IMR-90 (cell line): ENCODE results near the gene FBXO44. TPM values are rescaled to one million over a fixed set of nuclear protein-coding genes. Genes with fewer than 3 reads are reported as not detected.

Experiments used
- ATAC-seq: fragments of 200-7000 bp; cut with Tn5 transposase; 2 replicates; pipeline ENCODE4 v1.9.1; 2020; ENCODE audit warnings: low read depth, mild to moderate bottlenecking, moderate library complexity
- BruUV-seq: library from RNA; stranded (reverse); fragments of 400-500 nt; replicated peaks from 2 replicates; lab custom pipeline; 2021; lab: Mats Ljungman, UMichigan
- CTCF ChIA-PET: fragments of 300-600 bp; formaldehyde crosslinking; extraction: SDS; loops from one replicate; lab custom pipeline; 2021; ENCODE audit warnings: antibody characterized with exemption; lab: Yijun Ruan, JAX
- POLR2A ChIA-PET: fragments of 300-600 bp; sonication (Branson Sonifier 250); formaldehyde crosslinking; loops from one replicate; lab custom pipeline; 2022; ENCODE audit warnings: antibody characterized with exemption; ENCODE audit not compliant: unreplicated experiment; lab: Charles Lee
- DNase-seq: peaks from one replicate; pipeline ENCODE4 v3.0.0; 2013
- H2AFZ ChIP-seq: replicated peaks from 2 replicates; pipeline ENCODE3; 2013; ENCODE audit warnings: low read length, mild to moderate bottlenecking; ENCODE audit not compliant: poor library complexity
- H2AK5ac ChIP-seq: 2 replicates; pipeline ENCODE4 v1.6.1; 2013; ENCODE audit warnings: low read depth, low read length, inconsistent platforms
- H2AK9ac ChIP-seq: replicated peaks from 2 replicates; pipeline ENCODE3; 2013; ENCODE audit warnings: mild to moderate bottlenecking, low read depth, low read length, moderate library complexity; ENCODE audit not compliant: poor library complexity
- H2BK120ac ChIP-seq: 2 replicates; pipeline ENCODE4 v1.6.1; 2013; ENCODE audit warnings: low read depth, low read length, inconsistent platforms
- H2BK15ac ChIP-seq: 3 replicates; pipeline ENCODE4 v1.6.1; 2013; ENCODE audit warnings: low read depth, low read length, inconsistent platforms
- H2BK20ac ChIP-seq: 2 replicates; pipeline ENCODE4 v1.6.1; 2013; ENCODE audit warnings: low read depth, mild to moderate bottlenecking, inconsistent platforms, low read length, moderate library complexity
- H2BK5ac ChIP-seq: 2 replicates; pipeline ENCODE4 v1.6.1; 2013; ENCODE audit warnings: mild to moderate bottlenecking, low read depth, low read length, inconsistent platforms; ENCODE audit not compliant: poor library complexity, severe bottlenecking
- H3K14ac ChIP-seq: replicated peaks from 2 replicates; pipeline ENCODE4 v1.6.1; 2013; ENCODE audit warnings: low read depth, low read length, inconsistent platforms
- H3K18ac ChIP-seq: 2 replicates; pipeline ENCODE4 v1.6.1; 2013; ENCODE audit warnings: low read depth, low read length, control low read depth
- H3K23ac ChIP-seq: 2 replicates; pipeline ENCODE4 v1.6.1; 2013; ENCODE audit warnings: low read depth, low read length, inconsistent platforms
- H3K27ac ChIP-seq: 2 replicates; pipeline ENCODE4 v1.5.1; 2013; ENCODE audit warnings: mild to moderate bottlenecking, control low read depth, low read length; ENCODE audit not compliant: insufficient read depth
- H3K27me3 ChIP-seq: 2 replicates; pipeline ENCODE4 v1.6.1; 2013; ENCODE audit warnings: low read length; ENCODE audit not compliant: control insufficient read depth, insufficient read depth
- H3K36me3 ChIP-seq: 2 replicates; pipeline ENCODE4 v1.6.1; 2013; ENCODE audit warnings: low read length, mixed read lengths; ENCODE audit not compliant: control insufficient read depth, insufficient read depth
- H3K4ac ChIP-seq: 2 replicates; pipeline ENCODE4 v1.6.1; 2013; ENCODE audit warnings: low read depth, low read length, inconsistent platforms
- H3K4me1 ChIP-seq: 2 replicates; pipeline ENCODE4 v1.6.1; 2013; ENCODE audit warnings: low read length, mixed read lengths; ENCODE audit not compliant: control insufficient read depth, insufficient read depth
- H3K4me2 ChIP-seq: 2 replicates; pipeline ENCODE4 v1.6.1; 2013; ENCODE audit warnings: low read depth, mild to moderate bottlenecking, control low read depth, low read length, moderate library complexity
- H3K4me3 ChIP-seq: 2 replicates; pipeline ENCODE4 v1.5.1; 2013; ENCODE audit warnings: low read depth, mild to moderate bottlenecking, control low read depth, low read length, moderate library complexity; ENCODE audit not compliant: insufficient read depth
- H3K56ac ChIP-seq: 2 replicates; pipeline ENCODE4 v1.6.1; 2013; ENCODE audit warnings: low read length, inconsistent platforms; ENCODE audit not compliant: insufficient read depth; ENCODE audit errors: extremely low read depth
- H3K79me1 ChIP-seq, 2 experiments: 2 replicates each; pipeline ENCODE4 v1.6.1; 2013; ENCODE audit warnings: low read length in 2 of 2, inconsistent platforms in 1 of 2, low read depth in 1 of 2
- H3K9ac ChIP-seq: 2 replicates; pipeline ENCODE4 v1.6.1; 2013; ENCODE audit warnings: low read depth, low read length, control low read depth
- H3K9me1 ChIP-seq: 2 replicates; pipeline ENCODE4 v1.6.1; 2013; ENCODE audit warnings: low read length, inconsistent platforms; ENCODE audit not compliant: insufficient read depth
- H3K9me3 ChIP-seq: 2 replicates; pipeline ENCODE4 v1.6.1; 2013; ENCODE audit warnings: low read length; ENCODE audit not compliant: control insufficient read depth, insufficient read depth
- H4K20me1 ChIP-seq: 2 replicates; pipeline ENCODE4 v1.6.1; 2013; ENCODE audit warnings: low read length, inconsistent platforms; ENCODE audit not compliant: insufficient read depth
- H4K5ac ChIP-seq: 2 replicates; pipeline ENCODE4 v1.6.1; 2013; ENCODE audit warnings: mild to moderate bottlenecking, low read depth, low read length, control low read depth
- H4K8ac ChIP-seq, 2 experiments: 2 replicates each; pipeline ENCODE4 v1.6.1; 2013; ENCODE audit warnings: low read depth in 2 of 2, low read length in 2 of 2, control low read depth in 1 of 2, inconsistent platforms in 1 of 2
- H4K91ac ChIP-seq: 2 replicates; pipeline ENCODE4 v1.6.1; 2013; ENCODE audit warnings: low read depth, low read length, inconsistent platforms; ENCODE audit not compliant: insufficient read depth
- BHLHE40 ChIP-seq: fragments of 150-350 bp; IDR thresholded peaks from 2 replicates; pipeline ENCODE4 v1.6.1; 2016; ENCODE audit warnings: mild to moderate bottlenecking, low read depth, low read length
- CEBPB ChIP-seq: IDR thresholded peaks from 2 replicates; pipeline ENCODE4 v1.6.1; 2012; ENCODE audit warnings: low read depth, low read length, improper control_type of control experiment
- CHD1 ChIP-seq: IDR thresholded peaks from 2 replicates; pipeline ENCODE4 v1.6.1; 2012; ENCODE audit warnings: low read depth, low read length, improper control_type of control experiment
- MAFK ChIP-seq: IDR thresholded peaks from 2 replicates; pipeline ENCODE4 v1.6.1; 2012; ENCODE audit warnings: low read depth, low read length, improper control_type of control experiment
- MAZ ChIP-seq: IDR thresholded peaks from 2 replicates; pipeline ENCODE4 v1.6.1; 2012; ENCODE audit warnings: low read depth, mild to moderate bottlenecking, low read length, improper control_type of control experiment, moderate library complexity, borderline replicate concordance
- POLR2A ChIP-seq: IDR thresholded peaks from 2 replicates; pipeline ENCODE4 v1.6.1; 2012; ENCODE audit warnings: mild to moderate bottlenecking, low read depth, low read length
- RAD21 ChIP-seq: IDR thresholded peaks from 2 replicates; pipeline ENCODE4 v1.6.1; 2012; ENCODE audit warnings: low read length, improper control_type of control experiment
- RCOR1 ChIP-seq: IDR thresholded peaks from 2 replicates; pipeline ENCODE4 v1.6.1; 2012; ENCODE audit warnings: mild to moderate bottlenecking, low read length, improper control_type of control experiment; ENCODE audit not compliant: insufficient replicate concordance
- SMC3 ChIP-seq: fragments of 150-350 bp; IDR thresholded peaks from 2 replicates; pipeline ENCODE4 v1.6.1; 2016; ENCODE audit warnings: low read depth, mild to moderate bottlenecking, antibody characterized with exemption, low read length, moderate library complexity
- WGBS, 2 experiments: methylation state at CpG; one replicate each; pipeline versions ENCODE4 v1.1.5 to v1.1.7; 2013; ENCODE audit warnings: missing lambda C conversion rate in 2 of 2; ENCODE audit not compliant: insufficient read length in 1 of 2; ENCODE audit errors: extremely low coverage in 2 of 2; 5-methylcytosine and 5-hydroxymethylcytosine counted together
- dilution Hi-C: fragments of 300-500 bp; cut with HindIII; formaldehyde crosslinking; loops from one replicate; pipeline ENCODE4 v1.14.3; 2018; ENCODE audit warnings: low sequenced_read_pairs; ENCODE audit not compliant: unreplicated experiment
- in situ Hi-C: fragments of 300-500 bp; cut with MboI; formaldehyde crosslinking; loops from 3 replicates; pipeline ENCODE4 v1.14.3; 2019; ENCODE audit warnings: low sequenced_read_pairs, inconsistent platforms, mixed read lengths
- intact Hi-C: fragments of 100-400 bp; cut with micrococcal nuclease; formaldehyde crosslinking; loops from 2 replicates; pipeline ENCODE4 v1.10.0; 2022
- polyA plus RNA-seq, 3 experiments: library from polyadenylated mRNA; depleted of rRNA; stranded (reverse); fragments of >200 nt; gene quantifications; 2 replicates each; pipeline ENCODE4 v1.2.3, GENCODE V29; 2012; ENCODE audit warnings: low replicate concordance in 1 of 3
- total RNA-seq: library from RNA; depleted of rRNA; stranded (reverse); fragments of >200 nt; gene quantifications from 2 replicates; pipeline ENCODE4 v1.2.3, GENCODE V29; 2012

The FBXO44 gene
- total and polyA plus RNA-seq, 2 of the 4 experiments (the other 2 are of a cell fraction) = 9.3 to 25.5 TPM

DNA sequence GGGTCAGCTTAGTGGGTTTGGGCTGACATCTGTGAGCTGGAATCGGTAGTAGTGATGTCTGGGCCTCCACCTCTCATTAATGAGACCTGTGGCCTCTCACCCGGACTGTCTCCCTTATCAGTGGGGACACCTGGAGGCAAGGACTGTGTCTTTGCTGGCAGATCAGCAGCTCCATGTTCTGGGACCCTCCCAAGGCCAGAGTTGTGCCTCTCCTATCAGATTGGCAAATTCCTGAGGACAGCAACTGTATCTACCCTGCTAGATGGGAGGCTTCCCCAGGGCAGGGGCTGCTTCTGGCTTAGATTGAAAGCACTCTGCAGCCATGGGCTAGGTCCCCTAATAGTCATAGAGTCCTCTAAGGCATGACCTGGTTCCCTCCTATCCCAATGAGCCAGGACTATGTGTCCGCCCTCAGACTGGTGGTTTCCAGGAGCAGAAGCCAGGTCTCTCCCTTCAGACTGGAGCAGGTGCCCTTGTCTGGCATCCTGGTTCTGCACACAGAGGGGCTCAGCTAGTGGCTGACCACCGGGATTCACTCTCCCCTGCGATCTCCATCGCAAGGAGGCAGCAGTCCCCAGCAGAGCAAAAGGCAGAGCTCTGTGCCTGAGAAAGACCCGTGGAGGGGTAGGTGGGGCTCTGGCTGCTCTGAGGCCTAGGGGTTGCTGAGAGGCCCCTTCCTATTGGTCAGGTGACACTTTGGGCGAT, 42.7 kb downstream of the FBXO44 start:
- H3K36me3 ChIP-seq = no peaks in the 10 kb centered on the region
- H3K23ac ChIP-seq = no peak overlapping the region
- no peak overlapping the region for H2BK15ac ChIP-seq
- H3K4ac ChIP-seq = no peak overlapping the region
- no peak overlapping the region for H2AK9ac ChIP-seq
- intact Hi-C loops (no loop called here), dilution Hi-C loops (no loop called here), in situ Hi-C loops (no loop called here)
- H4K8ac ChIP-seq = no peak overlapping the region
- no peak overlapping the region for H4K5ac ChIP-seq
- H2BK20ac ChIP-seq = no peak overlapping the region
- H3K9ac ChIP-seq = no peak overlapping the region
- ChIA-PET POLR2A (no interaction called here), CTCF (interaction anchor here (0.6 kb wide), 1 partner anchor 12 kb away, joined by 3 read pairs; no protein-coding TSS in a partner anchor)
- H2BK5ac ChIP-seq = no peak overlapping the region
- H3K56ac ChIP-seq = no peak overlapping the region
- no TSS peak for BruUV-seq
- H2AK5ac ChIP-seq = no peak overlapping the region
- no peak overlapping the region for H3K4me2 ChIP-seq
- H3K27me3 ChIP-seq = peaks cover 69% of the 10 kb centered on the region
- H3K9me3 ChIP-seq = no peaks in the 10 kb centered on the region
- no peaks in the 10 kb centered on the region for H4K20me1 ChIP-seq
- no peak overlapping the region for H3K18ac ChIP-seq
- no peak overlapping the region for H2BK120ac ChIP-seq
- WGBS, 2 experiments = 47% methylated on average over 4 of the region's 8 CpGs; no CpG with 5 or more reads in 1 of the 2 experiments
- TF ChIP-seq CEBPB (no peak), CHD1 (no peak), RCOR1 (no peak), MAZ (no peak), MAFK (no peak), RAD21 (no peak), BHLHE40 (no peak), SMC3 (no peak), POLR2A (no peak)
- no peak for ATAC-seq
- no peak overlapping the region for H3K14ac ChIP-seq
- DNase-seq = no peak
- peaks cover 3% of the 10 kb centered on the region; the same call in 1 of the 2 replicates for H3K4me1 ChIP-seq
- H4K91ac ChIP-seq = no peak overlapping the region
- peak overlapping the region; percentile 51 for H2AFZ ChIP-seq
- H3K27ac ChIP-seq = no peak overlapping the region
- no peaks in the 10 kb centered on the region for H3K79me1 ChIP-seq
- H3K4me3 ChIP-seq = no peak overlapping the region
- H3K9me1 ChIP-seq = peaks cover 8% of the 10 kb centered on the region
